Activated CD8-positive, alpha-beta T cell treated with anti-CD3 and anti-CD28 coated beads, Interleukin-2, amount 10 ng/mL, durations not matched to agents 7 days and 5 days (primary cell): ENCODE results near the gene SHISA9. TPM values are rescaled to one million over a fixed set of nuclear protein-coding genes. Genes with fewer than 3 reads are reported as not detected.

Experiments used
- ATAC-seq: fragments of 150-1000 bp; cut with Tn5 transposase; one replicate; pipeline ENCODE4 v1.10.0; 2021; ENCODE audit warnings: moderate library complexity
- CTCF ChIA-PET: fragments of 350-600 bp; sonication (Branson Sonifier 250); formaldehyde crosslinking; loops from one replicate; lab custom pipeline; 2021; ENCODE audit warnings: antibody characterized with exemption; lab: Charles Lee
- POLR2A ChIA-PET: fragments of 350-600 bp; sonication (Branson Sonifier 250); formaldehyde crosslinking; loops from one replicate; lab custom pipeline; 2021; ENCODE audit warnings: antibody characterized with exemption; lab: Charles Lee
- DNase-seq: peaks from one replicate; pipeline ENCODE4 v3.0.0-alpha.2; 2020
- H3K27ac Mint-ChIP-seq: one replicate; pipeline ENCODE4 v1.8.0; 2021; ENCODE audit warnings: mild to moderate bottlenecking, mixed read lengths
- H3K27me3 Mint-ChIP-seq: one replicate; pipeline ENCODE4 v1.8.0; 2021; ENCODE audit warnings: low read depth, mixed read lengths
- H3K36me3 Mint-ChIP-seq: one replicate; pipeline ENCODE4 v1.8.0; 2021; ENCODE audit warnings: low read depth, mixed read lengths
- H3K4me1 Mint-ChIP-seq: one replicate; pipeline ENCODE4 v1.8.0; 2021; ENCODE audit warnings: low read depth, mixed read lengths
- H3K4me3 Mint-ChIP-seq: one replicate; pipeline ENCODE4 v1.8.0; 2021; ENCODE audit warnings: mild to moderate bottlenecking, mixed read lengths
- H3K9me3 Mint-ChIP-seq: one replicate; pipeline ENCODE4 v1.8.0; 2022; ENCODE audit warnings: mixed read lengths; ENCODE audit not compliant: insufficient read depth
- total RNA-seq, 2 experiments: library from RNA; stranded (reverse); gene quantifications; one replicate each; pipeline ENCODE4 v1.2.3, GENCODE V29; 2021

Gene SHISA9
- total RNA-seq, 2 experiments from 2014 or later, result not detected

DNA sequence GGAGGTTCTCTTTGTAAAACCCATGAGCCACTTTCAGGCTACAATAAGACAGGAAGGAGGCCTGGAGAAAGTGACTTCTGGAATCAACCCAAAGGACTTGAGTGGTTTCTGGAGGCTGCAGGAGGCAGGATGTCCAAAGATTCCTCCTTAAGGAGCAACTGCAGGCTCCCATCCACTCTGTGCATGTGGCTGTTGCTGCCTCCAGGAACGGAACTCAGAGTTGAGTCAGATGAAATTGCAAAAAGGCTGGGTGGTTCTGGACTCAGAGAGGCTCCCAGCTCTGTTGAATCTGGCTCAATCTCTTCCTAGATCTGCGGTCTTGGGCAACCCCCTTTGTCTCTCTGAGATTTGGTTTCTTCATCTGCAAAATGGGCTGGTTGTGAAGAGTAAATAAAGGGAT lies 197.1 kb downstream of the SHISA9 start:
- no peak overlapping the region for H3K27ac Mint-ChIP-seq
- H3K36me3 Mint-ChIP-seq, result no peaks in the 10 kb centered on the region
- H3K27me3 Mint-ChIP-seq, result no peaks in the 10 kb centered on the region
- ATAC-seq, result no peak
- H3K4me3 Mint-ChIP-seq, result no peak overlapping the region
- H3K4me1 Mint-ChIP-seq, result no peaks in the 10 kb centered on the region
- no peaks in the 10 kb centered on the region for H3K9me3 Mint-ChIP-seq
- CTCF ChIA-PET, result no interaction called here
- no peak for DNase-seq
- POLR2A ChIA-PET, result no interaction called here

DNA sequence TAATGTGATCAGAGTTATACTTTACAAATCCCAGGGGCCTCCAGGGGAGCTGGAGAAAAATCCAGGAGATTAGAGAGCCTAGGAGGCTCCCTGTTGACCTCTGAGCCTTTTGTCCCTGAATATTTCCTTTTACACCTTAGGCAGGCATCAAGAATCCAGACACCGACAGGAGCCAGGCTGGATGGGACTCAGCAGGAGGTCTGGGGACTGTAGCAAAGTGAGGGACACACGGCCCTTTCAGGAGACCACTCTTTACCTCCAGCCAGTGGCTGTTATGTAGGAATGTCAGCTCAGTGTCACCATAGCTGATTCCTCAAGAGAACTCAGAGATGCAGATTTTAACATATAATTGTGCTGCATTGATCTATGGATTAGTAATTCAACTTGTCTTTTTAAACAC lies 198.4 kb downstream of the SHISA9 start:
- no peaks in the 10 kb centered on the region for H3K4me1 Mint-ChIP-seq
- no peaks in the 10 kb centered on the region for H3K27me3 Mint-ChIP-seq
- DNase-seq (no peak), ATAC-seq (no peak)
- no peaks in the 10 kb centered on the region for H3K36me3 Mint-ChIP-seq
- H3K27ac Mint-ChIP-seq, result no peak overlapping the region
- no peaks in the 10 kb centered on the region for H3K9me3 Mint-ChIP-seq
- H3K4me3 Mint-ChIP-seq, result no peak overlapping the region
- ChIA-PET CTCF (no interaction called here), POLR2A (no interaction called here)

DNA sequence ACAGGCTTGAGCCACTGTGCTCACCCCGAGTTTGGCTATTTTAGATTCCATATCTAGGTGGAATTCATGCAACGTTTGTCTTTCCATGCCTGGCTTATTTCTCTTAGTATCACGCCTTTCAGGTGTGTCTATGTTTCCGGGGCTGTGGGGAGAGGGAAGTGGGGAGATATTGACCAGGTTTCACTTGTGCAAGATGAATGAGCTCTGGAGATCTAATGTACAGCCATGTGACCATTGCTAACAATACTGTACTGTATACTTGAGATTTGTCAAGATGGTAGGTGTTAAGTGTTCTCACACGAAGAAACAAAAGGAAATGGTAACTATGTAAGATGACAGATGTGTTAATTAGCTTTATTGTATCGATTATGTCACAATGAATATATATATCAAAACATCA lies 199.6 kb downstream of the SHISA9 start:
- ATAC-seq (no peak), DNase-seq (no peak)
- no peaks in the 10 kb centered on the region for H3K27me3 Mint-ChIP-seq
- H3K27ac Mint-ChIP-seq, result no peak overlapping the region
- CTCF ChIA-PET, result no interaction called here
- no peak overlapping the region for H3K4me3 Mint-ChIP-seq
- H3K36me3 Mint-ChIP-seq, result no peaks in the 10 kb centered on the region
- no peaks in the 10 kb centered on the region for H3K4me1 Mint-ChIP-seq
- H3K9me3 Mint-ChIP-seq, result no peaks in the 10 kb centered on the region
- POLR2A ChIA-PET, result no interaction called here

DNA sequence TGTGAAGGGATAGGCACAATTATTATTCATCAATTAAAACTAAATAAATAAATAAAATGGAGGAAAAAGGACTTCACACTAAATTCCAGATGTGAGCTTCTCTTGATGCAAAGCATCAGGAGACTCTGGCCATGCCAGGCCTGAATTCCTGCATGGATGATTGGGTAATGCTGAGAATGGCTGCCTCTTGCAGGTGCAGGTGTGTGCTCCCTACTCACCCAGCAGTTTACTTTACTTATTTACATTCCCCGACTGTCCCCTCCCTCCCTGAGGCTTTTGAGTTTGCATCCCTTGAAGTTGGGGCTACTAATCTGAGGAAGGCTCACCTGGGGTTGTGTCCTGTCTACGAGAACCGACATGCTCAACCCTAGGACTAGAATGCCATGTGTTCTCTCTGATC lies 200.4 kb downstream of the SHISA9 start:
- Mint-ChIP-seq H3K4me1 (no peaks in the 10 kb centered on the region), H3K9me3 (no peaks in the 10 kb centered on the region), H3K4me3 (no peak overlapping the region), H3K36me3 (no peaks in the 10 kb centered on the region), H3K27ac (no peak overlapping the region), H3K27me3 (no peaks in the 10 kb centered on the region)
- POLR2A ChIA-PET, result no interaction called here
- DNase-seq (no peak), ATAC-seq (no peak)
- CTCF ChIA-PET, result no interaction called here

DNA sequence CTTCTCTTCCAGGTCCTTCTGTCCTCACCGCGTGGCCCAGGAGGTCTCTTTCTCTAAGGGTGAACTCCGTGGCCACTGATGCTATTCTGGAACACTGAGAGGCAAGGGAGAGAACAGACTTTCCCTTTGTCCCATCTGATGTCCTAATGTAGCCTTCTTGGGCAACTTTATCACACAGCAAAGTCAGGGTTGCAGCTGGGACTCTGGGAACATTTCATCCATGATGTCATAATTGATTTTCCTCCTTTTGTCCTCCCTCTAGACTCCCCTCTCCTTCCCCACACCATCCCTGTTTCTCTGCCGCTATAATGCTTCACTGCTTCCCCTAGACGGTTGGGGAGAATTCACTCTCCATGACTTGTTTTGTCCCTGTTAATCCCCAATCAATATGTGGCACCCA lies 201.0 kb downstream of the SHISA9 start:
- ChIA-PET CTCF (no interaction called here), POLR2A (no interaction called here)
- Mint-ChIP-seq H3K4me1 (no peaks in the 10 kb centered on the region), H3K9me3 (no peaks in the 10 kb centered on the region), H3K27ac (no peak overlapping the region), H3K36me3 (no peaks in the 10 kb centered on the region), H3K4me3 (no peak overlapping the region), H3K27me3 (no peaks in the 10 kb centered on the region)
- no peak for ATAC-seq
- DNase-seq, result no peak

DNA sequence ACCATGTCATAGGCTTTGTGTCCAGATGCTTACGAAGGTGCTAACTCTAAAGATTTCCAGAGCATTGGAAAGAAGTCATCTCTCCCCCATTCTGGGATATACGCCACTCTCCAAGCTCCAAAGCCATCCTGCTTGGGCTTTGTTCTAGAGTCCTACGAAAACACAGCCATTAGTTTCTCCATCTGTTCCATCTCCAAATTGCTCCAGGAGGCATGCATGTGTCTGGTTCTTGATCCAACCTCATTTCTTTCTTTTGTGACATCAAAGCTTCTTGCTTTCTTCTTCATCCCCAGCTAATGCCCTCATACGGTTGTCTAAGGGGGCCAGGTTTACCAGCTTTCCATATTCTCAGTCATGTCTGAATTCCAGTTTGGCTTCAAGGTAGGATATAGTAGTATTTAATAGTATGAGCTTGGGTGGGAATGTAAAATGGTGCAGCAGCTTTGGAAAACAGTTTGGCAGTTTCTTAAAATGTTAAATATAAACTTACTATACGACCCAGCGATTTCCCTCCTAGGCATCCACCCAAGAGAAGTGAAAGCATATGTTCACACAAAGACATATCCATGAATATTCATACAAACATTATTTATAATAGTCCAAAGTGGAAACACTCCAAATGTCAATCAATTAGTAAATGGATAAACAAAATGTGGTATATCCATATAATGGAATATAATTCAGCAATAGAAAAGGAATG lies 202.6 kb downstream of the SHISA9 start:
- Mint-ChIP-seq H3K9me3 (no peaks in the 10 kb centered on the region), H3K4me3 (no peak overlapping the region), H3K36me3 (no peaks in the 10 kb centered on the region), H3K27ac (no peak overlapping the region), H3K27me3 (no peaks in the 10 kb centered on the region), H3K4me1 (no peaks in the 10 kb centered on the region)
- CTCF ChIA-PET, result no interaction called here
- POLR2A ChIA-PET, result no interaction called here
- ATAC-seq (no peak), DNase-seq (no peak)

DNA sequence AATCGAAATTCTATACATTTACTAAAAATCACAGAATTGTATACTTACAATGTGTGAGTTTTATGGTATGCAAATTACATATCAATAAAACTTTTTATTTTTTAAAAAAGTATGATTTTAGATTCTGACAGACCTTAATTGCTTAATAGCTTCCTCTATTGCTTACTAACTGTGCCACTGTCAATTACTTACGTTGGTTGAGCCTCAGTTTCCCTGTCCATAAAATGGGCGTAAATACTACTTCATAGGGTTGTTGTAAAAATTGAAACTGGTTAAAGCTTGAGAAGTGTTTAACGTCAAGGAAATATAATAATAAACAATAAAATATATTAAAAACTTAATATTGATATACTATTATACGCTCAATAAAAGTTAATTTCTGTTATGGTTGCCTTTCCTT lies 203.4 kb downstream of the SHISA9 start:
- Mint-ChIP-seq H3K4me1 (no peaks in the 10 kb centered on the region), H3K4me3 (no peak overlapping the region), H3K9me3 (no peaks in the 10 kb centered on the region), H3K36me3 (no peaks in the 10 kb centered on the region), H3K27ac (no peak overlapping the region), H3K27me3 (no peaks in the 10 kb centered on the region)
- no peak for DNase-seq
- POLR2A ChIA-PET, result no interaction called here
- CTCF ChIA-PET, result no interaction called here
- no peak for ATAC-seq

DNA sequence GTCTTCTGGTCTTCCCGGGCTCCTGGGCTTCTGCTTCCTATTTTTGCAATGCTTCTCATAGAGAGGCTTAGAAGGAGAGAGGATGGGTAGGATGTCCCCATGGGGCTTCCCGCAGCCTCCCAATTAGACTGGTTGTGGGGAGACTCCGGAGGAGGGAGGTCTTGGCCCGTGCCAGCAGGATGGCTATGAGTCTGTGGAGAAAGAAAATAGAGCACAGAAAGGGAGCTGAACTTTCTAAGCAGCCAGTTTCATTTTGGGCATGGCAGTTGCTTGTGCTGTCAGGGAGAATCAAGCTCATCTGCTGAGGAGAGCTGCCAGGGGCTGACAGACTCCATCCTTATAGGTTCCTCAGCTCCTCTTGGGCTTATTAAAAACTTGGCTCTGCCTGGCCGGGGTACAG lies 204.0 kb downstream of the SHISA9 start:
- Mint-ChIP-seq H3K4me3 (no peak overlapping the region), H3K27me3 (no peaks in the 10 kb centered on the region), H3K4me1 (no peaks in the 10 kb centered on the region), H3K36me3 (no peaks in the 10 kb centered on the region), H3K9me3 (no peaks in the 10 kb centered on the region), H3K27ac (no peak overlapping the region)
- CTCF ChIA-PET, result no interaction called here
- POLR2A ChIA-PET, result no interaction called here
- ATAC-seq (no peak), DNase-seq (no peak)

DNA sequence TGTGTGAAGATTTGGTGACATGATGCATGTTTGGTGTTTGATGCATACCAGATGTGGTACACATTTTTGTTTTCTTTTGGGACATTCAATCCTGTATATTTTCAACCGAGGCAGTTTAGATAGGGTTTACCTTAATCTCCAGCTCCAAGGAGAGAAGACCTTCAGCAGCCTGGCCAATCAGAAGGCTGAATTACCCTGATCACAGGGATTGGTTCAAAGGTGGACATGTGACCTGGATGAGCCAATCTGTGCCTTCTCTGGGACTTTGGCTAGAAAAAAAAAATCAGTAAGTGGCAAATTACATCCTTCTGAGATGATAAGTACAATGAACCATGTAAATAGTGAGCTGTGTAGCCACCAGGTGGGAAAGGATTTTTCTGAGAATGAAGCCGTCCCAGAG lies 205.1 kb downstream of the SHISA9 start:
- ChIA-PET POLR2A (interaction anchor here (0.5 kb wide), 1 partner anchor 21 kb away, joined by 3 read pairs; no protein-coding TSS in a partner anchor), CTCF (no interaction called here)
- Mint-ChIP-seq H3K36me3 (no peaks in the 10 kb centered on the region), H3K9me3 (no peaks in the 10 kb centered on the region), H3K4me1 (no peaks in the 10 kb centered on the region), H3K27ac (no peak overlapping the region), H3K4me3 (no peak overlapping the region), H3K27me3 (no peaks in the 10 kb centered on the region)
- ATAC-seq, result no peak
- DNase-seq, result no peak

DNA sequence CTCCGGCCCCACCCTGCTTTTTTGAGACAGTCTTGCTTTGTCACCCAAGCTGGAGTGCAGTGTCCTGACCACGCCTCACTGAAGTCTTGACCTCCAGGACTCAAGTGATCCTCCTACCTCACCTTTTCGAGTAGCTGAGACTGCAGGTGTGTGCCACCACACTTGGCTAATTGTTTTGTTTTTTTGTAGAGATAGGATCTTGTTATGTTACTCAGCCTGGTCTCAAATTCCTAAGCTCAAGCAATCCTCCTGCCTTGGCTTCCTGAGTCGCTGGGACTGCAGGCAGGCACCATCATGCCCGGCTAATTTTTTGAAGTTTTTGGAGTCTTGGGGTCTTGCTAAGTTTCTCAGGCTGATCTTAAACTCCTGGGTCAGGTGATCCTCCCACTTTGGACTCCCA lies 206.7 kb downstream of the SHISA9 start:
- H3K27ac Mint-ChIP-seq, result no peak overlapping the region
- POLR2A ChIA-PET, result no interaction called here
- H3K9me3 Mint-ChIP-seq, result no peaks in the 10 kb centered on the region

DNA sequence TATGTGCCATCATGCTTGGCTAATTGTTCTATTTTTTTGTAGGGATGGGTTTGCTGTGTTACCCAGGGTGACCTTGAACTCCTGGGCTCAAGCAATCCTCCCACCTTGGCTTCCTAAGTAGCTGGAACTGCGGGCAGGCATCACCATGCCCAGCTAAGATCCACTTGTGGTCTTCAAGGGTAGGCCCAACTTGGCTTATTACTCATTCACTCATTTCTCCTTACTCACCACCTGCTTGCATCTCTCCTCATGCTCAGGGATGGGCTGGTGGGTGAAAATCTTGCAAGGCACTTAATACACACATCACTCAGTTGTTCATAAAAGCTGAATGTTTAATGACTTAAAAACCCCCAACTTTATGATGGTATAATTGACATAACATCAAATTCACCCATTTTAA lies 207.8 kb downstream of the SHISA9 start:
- Mint-ChIP-seq H3K27ac (no peak overlapping the region), H3K4me3 (no peak overlapping the region), H3K4me1 (no peaks in the 10 kb centered on the region), H3K27me3 (no peaks in the 10 kb centered on the region), H3K9me3 (no peaks in the 10 kb centered on the region), H3K36me3 (no peaks in the 10 kb centered on the region)
- ChIA-PET POLR2A (no interaction called here), CTCF (no interaction called here)
- no peak for DNase-seq
- ATAC-seq, result no peak

More for the DNA sequence above, 206.7 kb downstream of the SHISA9 start:
- DNase-seq (no peak), ATAC-seq (no peak)
- CTCF ChIA-PET, result no interaction called here
- no peak overlapping the region for H3K4me3 Mint-ChIP-seq
- no peaks in the 10 kb centered on the region for H3K27me3 Mint-ChIP-seq
- H3K36me3 Mint-ChIP-seq, result no peaks in the 10 kb centered on the region
- no peaks in the 10 kb centered on the region for H3K4me1 Mint-ChIP-seq

DNA sequence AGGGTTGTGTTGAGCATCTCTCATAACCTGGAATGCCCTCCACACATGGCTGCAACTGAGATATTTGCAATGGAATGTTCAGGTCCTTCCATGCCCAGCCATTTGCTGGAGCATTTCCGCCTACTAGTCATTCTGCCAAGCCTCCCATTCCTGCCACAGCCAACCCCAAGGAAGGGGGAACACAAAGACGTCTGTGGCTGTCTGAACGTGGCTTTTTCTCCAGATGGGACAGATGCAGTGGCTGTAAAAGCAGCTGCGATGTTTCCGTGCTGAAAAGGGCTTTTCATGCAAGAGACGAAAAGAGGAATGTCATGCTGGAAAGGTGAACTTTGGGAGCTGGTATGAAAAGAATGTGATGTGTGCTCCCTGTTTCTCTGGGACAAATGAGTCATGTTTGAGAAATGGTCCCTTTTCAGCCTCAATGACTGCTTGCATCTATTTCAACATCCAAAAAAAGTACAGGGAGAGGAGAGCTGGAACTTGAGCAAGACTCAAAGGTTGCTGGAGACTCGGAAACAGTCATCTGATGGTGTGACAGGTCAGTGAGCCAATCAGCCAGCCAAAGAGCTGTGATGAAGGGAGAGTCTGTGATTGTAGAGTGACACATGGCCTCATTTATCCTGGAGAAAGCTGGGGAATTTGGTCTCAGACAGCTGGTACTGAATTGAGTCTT lies 208.9 kb downstream of the SHISA9 start:
- no peak for DNase-seq
- POLR2A ChIA-PET, result no interaction called here
- Mint-ChIP-seq H3K4me3 (no peak overlapping the region), H3K27me3 (no peaks in the 10 kb centered on the region), H3K9me3 (no peaks in the 10 kb centered on the region), H3K4me1 (no peaks in the 10 kb centered on the region), H3K27ac (no peak overlapping the region), H3K36me3 (no peaks in the 10 kb centered on the region)
- ATAC-seq, result no peak
- CTCF ChIA-PET, result no interaction called here
